ENCODE results near the gene ZNF681.

Gene ZNF681

GRCh38 chr19:23758187-23759074 lies at the start of gene ZNF681:
Gene ZNF681, minus strand, starts transcription at chr19:23758891. Its CDS starts 142 bp downstream, at chr19:23758749.
- H3K36me3 Mint-ChIP-seq: peaks cover 10% of the 10 kb centered on the region
- ATAC-seq (ENCODE audit: low read depth) (peak; percentile 84), DNase-seq (ENCODE audit: low spot score in 2 of 2) (peak; percentile 68 to 81)
- H3K4me1 Mint-ChIP-seq: peaks cover 8% of the 10 kb centered on the region
- H3K27me3 Mint-ChIP-seq: no peaks in the 10 kb centered on the region
- peaks cover 7% of the 10 kb centered on the region for H3K9me3 Mint-ChIP-seq
- H3K27ac Mint-ChIP-seq: peak within 1 kb of the TSS; percentile 88
- H3K4me3 Mint-ChIP-seq: peak within 1 kb of the TSS; percentile 96

- H3K27ac Mint-ChIP-seq: no peak overlapping the region
- DNase-seq (ENCODE audit: low spot score in 2 of 2) (no peak), ATAC-seq (ENCODE audit: low read depth) (no peak)
- peaks cover 3% of the 10 kb centered on the region for H3K9me3 Mint-ChIP-seq
- H3K4me3 Mint-ChIP-seq: no peak overlapping the region
- peaks cover 8% of the 10 kb centered on the region for H3K4me1 Mint-ChIP-seq
- peaks cover 9% of the 10 kb centered on the region for H3K36me3 Mint-ChIP-seq
- no peaks in the 10 kb centered on the region for H3K27me3 Mint-ChIP-seq
Measured at GRCh38 chr19:23804676-23805075, 46.0 kb upstream of the ZNF681 start.

GRCh38 chr19:23802290-23802689 lies 43.6 kb upstream of the ZNF681 start:
- DNase-seq (ENCODE audit: low spot score in 2 of 2) (no peak), ATAC-seq (ENCODE audit: low read depth) (no peak)
- no peak overlapping the region for H3K27ac Mint-ChIP-seq
- H3K4me1 Mint-ChIP-seq: peaks cover 15% of the 10 kb centered on the region
- H3K36me3 Mint-ChIP-seq: peaks cover 5% of the 10 kb centered on the region
- H3K9me3 Mint-ChIP-seq: peaks cover 6% of the 10 kb centered on the region
- H3K4me3 Mint-ChIP-seq: no peak overlapping the region
- H3K27me3 Mint-ChIP-seq: no peaks in the 10 kb centered on the region

- Mint-ChIP-seq H3K4me3 (no peak overlapping the region), H3K4me1 (peaks cover 15% of the 10 kb centered on the region)
Measured at GRCh38 chr19:23801803-23802202, 43.1 kb upstream of the ZNF681 start.

DNA sequence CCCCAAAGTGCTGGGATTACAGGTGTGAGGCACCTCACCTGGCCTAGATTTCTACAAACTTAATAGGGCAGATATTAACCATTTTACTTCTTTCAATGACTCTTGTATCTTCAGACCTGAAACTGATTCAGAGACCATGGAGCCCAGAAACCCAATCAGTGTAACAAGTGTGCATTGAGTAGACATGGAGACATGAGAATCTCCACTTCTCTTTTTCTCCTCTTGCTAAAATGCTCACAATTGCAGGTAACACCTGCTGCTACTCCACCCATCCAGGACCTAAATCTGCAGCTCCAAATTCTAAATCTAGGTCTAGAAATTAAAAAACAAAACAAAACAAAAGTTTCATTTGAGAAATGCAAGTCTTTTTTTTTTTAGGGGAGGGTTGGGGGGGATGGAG lies 42.2 kb upstream of the ZNF681 start:
- Mint-ChIP-seq H3K27me3 (no peaks in the 10 kb centered on the region), H3K9me3 (peaks cover 7% of the 10 kb centered on the region), H3K4me3 (peak overlapping the region; percentile 11), H3K36me3 (peaks cover 5% of the 10 kb centered on the region), H3K27ac (no peak overlapping the region), H3K4me1 (peaks cover 15% of the 10 kb centered on the region)
- DNase-seq (ENCODE audit: low spot score in 2 of 2) (no peak), ATAC-seq (ENCODE audit: low read depth) (no peak)

More at GRCh38 chr19:23801803-23802202, 43.1 kb upstream of the ZNF681 start:
- DNase-seq (ENCODE audit: low spot score in 2 of 2): no peak
- Mint-ChIP-seq H3K27ac (no peak overlapping the region), H3K27me3 (no peaks in the 10 kb centered on the region), H3K9me3 (peaks cover 6% of the 10 kb centered on the region), H3K36me3 (peaks cover 5% of the 10 kb centered on the region)
- ATAC-seq (ENCODE audit: low read depth): no peak

DNA sequence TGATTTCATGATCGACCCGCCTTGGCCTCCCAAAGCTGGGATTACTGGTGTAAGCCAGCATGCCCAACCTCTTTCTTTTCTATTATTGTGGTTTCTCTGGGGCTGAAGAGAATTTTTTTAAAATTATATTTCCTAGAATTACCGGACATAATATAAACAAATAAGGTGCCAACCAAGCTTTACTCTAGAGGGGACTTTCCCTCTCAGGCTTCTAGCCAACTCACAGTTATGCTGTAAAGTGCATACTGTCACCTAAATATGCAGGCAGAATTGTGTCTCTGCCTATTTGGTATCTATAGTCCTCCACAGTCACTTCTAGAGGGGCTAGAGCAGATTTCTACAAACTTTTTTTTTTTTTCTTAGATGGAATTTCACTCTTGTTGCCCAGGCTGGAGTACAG lies 41.6 kb upstream of the ZNF681 start:
- H3K27ac Mint-ChIP-seq: no peak overlapping the region
- ATAC-seq (ENCODE audit: low read depth) (no peak), DNase-seq (ENCODE audit: low spot score in 2 of 2) (no peak)
- peaks cover 5% of the 10 kb centered on the region for H3K36me3 Mint-ChIP-seq
- H3K4me1 Mint-ChIP-seq: peaks cover 19% of the 10 kb centered on the region
- no peak overlapping the region for H3K4me3 Mint-ChIP-seq
- H3K27me3 Mint-ChIP-seq: no peaks in the 10 kb centered on the region
- H3K9me3 Mint-ChIP-seq: peaks cover 6% of the 10 kb centered on the region

DNA sequence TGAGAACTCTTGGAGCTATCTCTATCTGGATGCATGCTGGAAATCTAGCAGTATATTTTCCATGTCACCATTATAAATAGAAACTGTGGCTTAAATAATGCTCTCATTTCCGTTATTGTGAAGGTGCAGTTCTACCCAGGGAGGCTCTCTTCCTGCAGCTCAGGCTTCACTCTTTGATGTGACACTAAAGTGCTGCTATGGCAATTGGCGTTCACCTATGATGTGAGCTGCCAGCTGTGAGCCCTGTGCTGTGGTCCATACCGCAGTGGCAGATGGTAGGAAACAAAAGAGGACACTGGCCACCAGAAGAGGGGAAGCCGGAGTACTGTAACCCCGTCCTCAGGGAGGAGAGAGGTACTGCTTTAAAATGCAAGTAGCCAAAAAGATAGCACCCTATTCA lies 40.6 kb upstream of the ZNF681 start:
- H3K9me3 Mint-ChIP-seq: peaks cover 6% of the 10 kb centered on the region
- DNase-seq (ENCODE audit: low spot score in 2 of 2) (no peak), ATAC-seq (ENCODE audit: low read depth) (peak; percentile 92)
- peak overlapping the region; percentile 82 for H3K27ac Mint-ChIP-seq
- peaks cover 19% of the 10 kb centered on the region for H3K4me1 Mint-ChIP-seq
- no peaks in the 10 kb centered on the region for H3K27me3 Mint-ChIP-seq
- peaks cover 3% of the 10 kb centered on the region for H3K36me3 Mint-ChIP-seq
- H3K4me3 Mint-ChIP-seq: peak overlapping the region; percentile 56

GRCh38 chr19:23795462-23795861 lies 36.8 kb upstream of the ZNF681 start:
- Mint-ChIP-seq H3K4me3 (no peak overlapping the region), H3K27me3 (no peaks in the 10 kb centered on the region), H3K4me1 (peaks cover 12% of the 10 kb centered on the region), H3K36me3 (peaks cover 2% of the 10 kb centered on the region), H3K9me3 (peaks cover 6% of the 10 kb centered on the region), H3K27ac (no peak overlapping the region)
- no peak for ATAC-seq (ENCODE audit: low read depth)
- no peak for DNase-seq (ENCODE audit: low spot score in 2 of 2)

DNA sequence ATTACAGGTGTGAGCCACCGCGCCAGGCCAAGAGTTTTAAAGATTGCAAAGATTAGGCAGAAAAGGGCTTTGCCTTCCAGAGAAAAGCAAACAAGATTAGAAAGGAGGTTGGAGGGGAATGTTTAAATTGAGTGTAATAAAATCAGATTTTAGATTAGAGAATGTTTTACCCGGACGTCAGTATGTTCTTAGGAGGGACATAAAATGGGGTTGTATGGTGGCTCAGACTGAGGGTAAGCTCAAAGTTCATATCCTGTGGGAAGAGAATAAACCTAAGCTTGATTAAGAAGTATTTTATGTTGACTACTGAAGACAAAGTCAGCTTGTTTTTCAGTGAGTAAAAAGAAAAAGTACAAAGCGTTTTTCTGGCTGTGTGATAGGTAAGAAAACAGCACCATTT lies 34.1 kb upstream of the ZNF681 start:
- peaks cover 4% of the 10 kb centered on the region for H3K36me3 Mint-ChIP-seq
- no peak overlapping the region for H3K4me3 Mint-ChIP-seq
- H3K27me3 Mint-ChIP-seq: no peaks in the 10 kb centered on the region
- H3K27ac Mint-ChIP-seq: no peak overlapping the region
- H3K4me1 Mint-ChIP-seq: peaks cover 4% of the 10 kb centered on the region
- ATAC-seq (ENCODE audit: low read depth) (no peak), DNase-seq (ENCODE audit: low spot score in 2 of 2) (no peak)
- peaks cover 6% of the 10 kb centered on the region for H3K9me3 Mint-ChIP-seq

GRCh38 chr19:23790641-23791488 lies 32.2 kb upstream of the ZNF681 start:
- DNase-seq (ENCODE audit: low spot score in 2 of 2) (no peak), ATAC-seq (ENCODE audit: low read depth) (no peak)
- no peaks in the 10 kb centered on the region for H3K27me3 Mint-ChIP-seq
- no peak overlapping the region for H3K4me3 Mint-ChIP-seq
- peaks cover 4% of the 10 kb centered on the region for H3K4me1 Mint-ChIP-seq
- no peak overlapping the region for H3K27ac Mint-ChIP-seq
- H3K9me3 Mint-ChIP-seq: no peaks in the 10 kb centered on the region
- peaks cover 9% of the 10 kb centered on the region for H3K36me3 Mint-ChIP-seq

DNA sequence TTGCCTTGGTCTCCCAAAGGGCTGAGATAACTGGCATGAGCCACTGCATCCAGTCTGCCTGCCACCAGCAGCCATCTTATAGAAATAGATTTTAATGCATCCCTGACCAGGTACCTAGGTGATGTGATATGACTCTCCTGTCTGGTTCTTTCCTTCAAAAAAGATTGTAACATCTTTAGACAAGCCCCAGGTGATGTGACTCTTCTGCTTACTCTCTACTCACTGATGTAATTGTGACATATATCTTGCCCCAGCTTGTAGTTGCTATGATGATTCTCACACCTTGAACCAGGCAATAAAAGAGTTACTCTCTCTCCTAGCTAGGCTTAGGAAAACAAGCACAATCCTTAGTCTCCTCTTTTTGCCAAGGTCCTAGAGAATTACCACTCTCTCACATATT lies 30.6 kb upstream of the ZNF681 start:
- DNase-seq (ENCODE audit: low spot score in 2 of 2) (no peak), ATAC-seq (ENCODE audit: low read depth) (no peak)
- H3K9me3 Mint-ChIP-seq: no peaks in the 10 kb centered on the region
- no peaks in the 10 kb centered on the region for H3K4me1 Mint-ChIP-seq
- peaks cover 9% of the 10 kb centered on the region for H3K36me3 Mint-ChIP-seq
- no peak overlapping the region for H3K27ac Mint-ChIP-seq
- no peaks in the 10 kb centered on the region for H3K27me3 Mint-ChIP-seq
- no peak overlapping the region for H3K4me3 Mint-ChIP-seq

DNA sequence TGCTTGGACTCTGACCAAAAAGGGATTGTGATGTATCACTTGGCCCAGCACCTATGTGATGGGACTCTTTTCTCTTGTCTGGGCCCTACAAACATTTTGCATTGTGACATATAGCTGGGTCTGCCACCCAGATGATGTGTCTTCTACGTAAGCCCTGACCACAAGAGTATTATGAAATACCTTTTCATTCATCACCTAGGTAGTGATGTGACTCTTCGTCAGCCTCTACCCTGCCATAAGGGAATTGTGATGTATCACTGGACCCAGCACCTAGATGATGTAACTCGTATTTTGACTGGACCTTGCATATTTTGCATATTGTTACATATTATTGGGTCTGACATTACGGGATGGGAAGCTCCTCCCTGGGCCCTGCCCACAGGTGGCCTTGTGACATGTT lies 29.7 kb upstream of the ZNF681 start:
- no peaks in the 10 kb centered on the region for H3K27me3 Mint-ChIP-seq
- H3K9me3 Mint-ChIP-seq: no peaks in the 10 kb centered on the region
- H3K36me3 Mint-ChIP-seq: peaks cover 9% of the 10 kb centered on the region
- ATAC-seq (ENCODE audit: low read depth) (no peak), DNase-seq (ENCODE audit: low spot score in 2 of 2) (no peak)
- no peaks in the 10 kb centered on the region for H3K4me1 Mint-ChIP-seq
- H3K4me3 Mint-ChIP-seq: no peak overlapping the region
- no peak overlapping the region for H3K27ac Mint-ChIP-seq

- Mint-ChIP-seq H3K9me3 (no peaks in the 10 kb centered on the region), H3K27me3 (no peaks in the 10 kb centered on the region), H3K36me3 (peaks cover 14% of the 10 kb centered on the region), H3K4me3 (no peak overlapping the region), H3K4me1 (no peaks in the 10 kb centered on the region), H3K27ac (no peak overlapping the region)
- ATAC-seq (ENCODE audit: low read depth) (no peak), DNase-seq (ENCODE audit: low spot score in 2 of 2) (no peak)
Measured at GRCh38 chr19:23787106-23787505, 28.4 kb upstream of the ZNF681 start.

DNA sequence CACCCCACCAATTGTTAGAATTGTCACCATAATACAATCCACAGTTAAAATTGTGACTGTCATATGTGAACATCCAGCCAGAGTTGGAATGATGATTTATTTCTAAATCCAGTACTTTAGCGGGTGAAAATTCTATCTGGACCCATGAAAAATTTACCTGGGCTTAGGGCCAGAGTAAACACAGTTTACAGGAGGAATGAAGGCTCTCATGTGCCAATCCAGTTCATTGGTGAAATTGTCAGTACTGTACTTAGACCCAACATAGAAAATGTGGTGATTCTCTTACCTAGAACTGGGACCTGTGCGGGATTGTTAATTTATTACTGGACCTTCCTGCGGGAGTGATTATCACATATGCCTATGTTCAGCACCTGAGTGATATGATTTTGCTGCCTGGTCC lies 27.3 kb upstream of the ZNF681 start:
- Mint-ChIP-seq H3K27ac (no peak overlapping the region), H3K4me1 (no peaks in the 10 kb centered on the region), H3K36me3 (peaks cover 15% of the 10 kb centered on the region), H3K4me3 (no peak overlapping the region), H3K27me3 (no peaks in the 10 kb centered on the region), H3K9me3 (no peaks in the 10 kb centered on the region)
- no peak for ATAC-seq (ENCODE audit: low read depth)
- DNase-seq (ENCODE audit: low spot score in 2 of 2): no peak
